Body of pancreas (tissue), 4 donors: ENCODE data around the gene AGBL4. TPM values are rescaled to one million over a fixed set of nuclear protein-coding genes. Genes with fewer than 3 reads are reported as not detected.

Experiments
- ATAC-seq: fragments of 150-250 bp; one replicate; pipeline ENCODE4 v1.9.1; 2016
- DNase-seq, 4 donors: peaks; one replicate each; pipeline ENCODE4 v3.0.0-alpha.2; 2019
- H3K27ac ChIP-seq, 4 donors: fragments of 200-600 bp; sonication (generic); 1 replicate in 3 of 4; 2 replicates in 1 of 4; pipeline versions ENCODE4 v1.5.1 to v1.6.1; 2016 to 2019; ENCODE audit warnings: mild to moderate bottlenecking in 1 of 4, mixed read lengths in 1 of 4, moderate library complexity in 1 of 4
- H3K27me3 ChIP-seq, 2 donors: fragments of 200-600 bp; sonication (generic); one replicate each; pipeline ENCODE4 v1.6.0; 2016; ENCODE audit warnings: mild to moderate bottlenecking in 1 of 2
- H3K36me3 ChIP-seq, 2 donors: fragments of 200-600 bp; sonication (generic); replicated peaks in 1 of 2; 2 replicates each; pipeline ENCODE4 v1.5.1; 2016; ENCODE audit warnings: low read depth in 2 of 2; ENCODE audit not compliant: insufficient read depth in 1 of 2
- H3K4me1 ChIP-seq: fragments of 200-600 bp; sonication (generic); one replicate; pipeline ENCODE4 v1.6.0; 2016
- H3K4me3 ChIP-seq, 2 donors: fragments of 200-600 bp; sonication (generic); 1 replicate in 1 of 2; 2 replicates in 1 of 2; pipeline ENCODE4 v1.5.1; 2016 to 2019
- H3K9me3 ChIP-seq, 3 donors: fragments of 200-600 bp; sonication (generic); 1 replicate in 2 of 3; 2 replicates in 1 of 3; pipeline ENCODE4 v1.5.1; 2016
- CTCF ChIP-seq, 7 experiments: fragments of 450-650 bp in 4 of 7; fragments of 200-600 bp in 3 of 7; sonication (generic) in 3 of 7; IDR thresholded peaks; one replicate each; pipeline ENCODE4 v1.5.1; 2016 to 2019; ENCODE audit warnings: antibody characterized with exemption in 7 of 7
- POLR2A ChIP-seq, 3 donors: fragments of 450-650 bp; IDR thresholded peaks; one replicate each; pipeline ENCODE4 v1.6.1; 2016; ENCODE audit warnings: antibody characterized with exemption in 3 of 3, mild to moderate bottlenecking in 2 of 3
- WGBS, 2 donors: methylation state at CpG; one replicate each; pipeline ENCODE4 v1.1.5; 2017; 5-methylcytosine and 5-hydroxymethylcytosine counted together
- intact Hi-C: fragments of 100-400 bp; cut with DNase I; formaldehyde crosslinking; loops from one replicate; pipeline ENCODE4 v1.15.1; 2023
- total RNA-seq, 2 donors: library from RNA; depleted of rRNA; stranded (reverse); fragments of >200 nt; gene quantifications; one replicate each; pipeline ENCODE4 v1.1.0, GENCODE V29; 2016

The AGBL4 gene
- total RNA-seq, 2 donors from 2014 or later = 0.33 to 0.78 TPM

- 82 to 87% methylated on average over 5 of the region's 5 CpGs for WGBS, 2 donors
Measured at GRCh38 chr1:48715921-48716320, 1307.8 kb downstream of the AGBL4 start.

GRCh38 chr1:48710915-48711314 lies 1312.8 kb downstream of the AGBL4 start:
- ATAC-seq (no peak), DNase-seq (no peak)
- no peak overlapping the region for H3K27ac ChIP-seq
- H3K9me3 ChIP-seq = no peaks in the 10 kb centered on the region
- WGBS, 2 donors = 78 to 79% methylated on average over 2 of the region's 2 CpGs
- H3K36me3 ChIP-seq = no peaks in the 10 kb centered on the region
- intact Hi-C loops = no loop called here
- no peaks in the 10 kb centered on the region for H3K4me1 ChIP-seq
- no peaks in the 10 kb centered on the region for H3K27me3 ChIP-seq
- no peak overlapping the region for H3K4me3 ChIP-seq
- TF ChIP-seq POLR2A (IDR thresholded peaks at IDR 0.05) = no peak
- no peak for TF ChIP-seq CTCF (IDR thresholded peaks at IDR 0.05)

More at GRCh38 chr1:48715921-48716320, 1307.8 kb downstream of the AGBL4 start:
- Histone ChIP-seq H3K27ac (no peak overlapping the region), H3K4me3 (no peak overlapping the region), H3K9me3 (no peaks in the 10 kb centered on the region), H3K27me3 (no peaks in the 10 kb centered on the region), H3K4me1 (no peaks in the 10 kb centered on the region), H3K36me3 (no peaks in the 10 kb centered on the region)
- TF ChIP-seq POLR2A (IDR thresholded peaks at IDR 0.05) = no peak
- no peak for TF ChIP-seq CTCF (IDR thresholded peaks at IDR 0.05)
- DNase-seq (no peak), ATAC-seq (no peak)
- intact Hi-C loops = no loop called here

GRCh38 chr1:48710318-48710717 lies 1313.4 kb downstream of the AGBL4 start:
- ATAC-seq = no peak
- TF ChIP-seq CTCF (IDR thresholded peaks at IDR 0.05) (no peak), POLR2A (IDR thresholded peaks at IDR 0.05) (no peak)

GRCh38 chr1:48704736-48705135 lies 1319.0 kb downstream of the AGBL4 start:
- H3K9me3 ChIP-seq = no peaks in the 10 kb centered on the region
- H3K4me1 ChIP-seq = no peaks in the 10 kb centered on the region
- H3K36me3 ChIP-seq = no peaks in the 10 kb centered on the region
- H3K4me3 ChIP-seq = no peak overlapping the region
- ATAC-seq (no peak), DNase-seq (no peak)
- WGBS, 2 donors = 85 to 90% methylated on average over 6 of the region's 6 CpGs
- H3K27me3 ChIP-seq = no peaks in the 10 kb centered on the region
- TF ChIP-seq POLR2A (IDR thresholded peaks at IDR 0.05) = no peak
- no peak for TF ChIP-seq CTCF (IDR thresholded peaks at IDR 0.05)
- intact Hi-C loops = no loop called here
- H3K27ac ChIP-seq = no peak overlapping the region

More at GRCh38 chr1:48710318-48710717, 1313.4 kb downstream of the AGBL4 start:
- Histone ChIP-seq H3K27me3 (no peaks in the 10 kb centered on the region), H3K36me3 (no peaks in the 10 kb centered on the region), H3K9me3 (no peaks in the 10 kb centered on the region), H3K4me3 (no peak overlapping the region), H3K27ac (no peak overlapping the region), H3K4me1 (no peaks in the 10 kb centered on the region)
- intact Hi-C loops = no loop called here
- no peak for DNase-seq
- WGBS, 2 donors = 80 to 91% methylated on average over 2 of the region's 2 CpGs

GRCh38 chr1:48701445-48701844 lies 1322.3 kb downstream of the AGBL4 start:
- intact Hi-C loops = no loop called here
- ATAC-seq (no peak), DNase-seq (no peak)
- Histone ChIP-seq H3K27me3 (no peaks in the 10 kb centered on the region), H3K9me3 (no peaks in the 10 kb centered on the region), H3K4me3 (no peak overlapping the region), H3K36me3 (no peaks in the 10 kb centered on the region), H3K27ac (no peak overlapping the region), H3K4me1 (no peaks in the 10 kb centered on the region)
- WGBS, 2 donors = 72 to 77% methylated on average over 2 of the region's 2 CpGs
- TF ChIP-seq POLR2A (IDR thresholded peaks at IDR 0.05) = no peak
- no peak for TF ChIP-seq CTCF (IDR thresholded peaks at IDR 0.05)
